ENCODE measurements around the gene MYO9B. TPM values are rescaled to one million over a fixed set of nuclear protein-coding genes. Genes with fewer than 3 reads are reported as not detected.

MYO9B gene
- total RNA-seq, 2 experiments from 2014 or later: 276 to 280 TPM

GRCh38 chr19:17078920-17079709, 3.5 kb downstream of the MYO9B start:
- DNase-seq: no peak
- no peaks in the 10 kb centered on the region for H3K9me3 Mint-ChIP-seq (ENCODE audit: insufficient read depth)
- peak overlapping the region; percentile 74 for H3K27ac Mint-ChIP-seq
- ATAC-seq: no peak
- ChIA-PET CTCF (interaction anchor here (0.8 to 1.9 kb wide), 4 partner anchors 43 to 156 kb away, joined by 3 to 5 read pairs (median 4); no protein-coding TSS in a partner anchor), POLR2A (interaction anchor here (1.9 kb wide), 1 partner anchor 46 kb away, joined by 7 read pairs; no protein-coding TSS in a partner anchor)
- no peaks in the 10 kb centered on the region for H3K27me3 Mint-ChIP-seq (ENCODE audit: low read depth)
- H3K4me1 Mint-ChIP-seq (ENCODE audit: low read depth): peaks cover 64% of the 10 kb centered on the region
- H3K36me3 Mint-ChIP-seq (ENCODE audit: low read depth): peaks cover 57% of the 10 kb centered on the region
- peak overlapping the region; percentile 66 for H3K4me3 Mint-ChIP-seq

- Mint-ChIP-seq H3K27me3 (ENCODE audit: low read depth) (no peaks in the 10 kb centered on the region), H3K36me3 (ENCODE audit: low read depth) (peaks cover 49% of the 10 kb centered on the region), H3K9me3 (ENCODE audit: insufficient read depth) (no peaks in the 10 kb centered on the region), H3K4me1 (ENCODE audit: low read depth) (peaks cover 59% of the 10 kb centered on the region), H3K27ac (peak overlapping the region; percentile 74), H3K4me3 (peak overlapping the region; percentile 66)
- DNase-seq (peak; percentile 68), ATAC-seq (peak; percentile 7)
- ChIA-PET CTCF (interaction anchor here (0.8 to 1.7 kb wide), 5 partner anchors 11 to 104 kb away, joined by 3 to 5 read pairs (median 4); no protein-coding TSS in a partner anchor), POLR2A (interaction anchor here (1.0 to 1.9 kb wide), 2 partner anchors 45 kb away, joined by 4 to 7 read pairs; no protein-coding TSS in a partner anchor)
Measured at GRCh38 chr19:17079710-17080439, 4.3 kb downstream of the MYO9B start.

GRCh38 chr19:17080440-17080801, 4.8 kb downstream of the MYO9B start:
- H3K27me3 Mint-ChIP-seq (ENCODE audit: low read depth): no peaks in the 10 kb centered on the region
- H3K4me3 Mint-ChIP-seq: peak overlapping the region; percentile 66
- peaks cover 63% of the 10 kb centered on the region for H3K4me1 Mint-ChIP-seq (ENCODE audit: low read depth)
- H3K9me3 Mint-ChIP-seq (ENCODE audit: insufficient read depth): no peaks in the 10 kb centered on the region
- POLR2A ChIA-PET: interaction anchor here (0.6 to 1.0 kb wide), 2 partner anchors 44 to 162 kb away, joined by 3 to 4 read pairs; no protein-coding TSS in a partner anchor
- ATAC-seq (no peak), DNase-seq (no peak)
- H3K36me3 Mint-ChIP-seq (ENCODE audit: low read depth): peaks cover 48% of the 10 kb centered on the region
- CTCF ChIA-PET: interaction anchor here (0.9 to 1.7 kb wide), 3 partner anchors 12 to 104 kb away, joined by 3 to 5 read pairs (median 5); no protein-coding TSS in a partner anchor
- peak overlapping the region; percentile 74 for H3K27ac Mint-ChIP-seq

- no peak for ATAC-seq
- DNase-seq: no peak
- Mint-ChIP-seq H3K4me3 (no peak overlapping the region), H3K27ac (no peak overlapping the region), H3K36me3 (ENCODE audit: low read depth) (peaks cover 50% of the 10 kb centered on the region), H3K9me3 (ENCODE audit: insufficient read depth) (no peaks in the 10 kb centered on the region), H3K4me1 (ENCODE audit: low read depth) (peaks cover 60% of the 10 kb centered on the region), H3K27me3 (ENCODE audit: low read depth) (no peaks in the 10 kb centered on the region)
- ChIA-PET POLR2A (no interaction called here), CTCF (interaction anchor here (1.0 kb wide), 1 partner anchor 201 kb away, joined by 3 read pairs; no protein-coding TSS in a partner anchor)
Measured at GRCh38 chr19:17081672-17082630, 6.4 kb downstream of the MYO9B start.

- H3K27me3 Mint-ChIP-seq (ENCODE audit: low read depth): no peaks in the 10 kb centered on the region
- peaks cover 50% of the 10 kb centered on the region for H3K36me3 Mint-ChIP-seq (ENCODE audit: low read depth)
- H3K4me3 Mint-ChIP-seq: no peak overlapping the region
- no peaks in the 10 kb centered on the region for H3K9me3 Mint-ChIP-seq (ENCODE audit: insufficient read depth)
- no peak overlapping the region for H3K27ac Mint-ChIP-seq
- H3K4me1 Mint-ChIP-seq (ENCODE audit: low read depth): peaks cover 54% of the 10 kb centered on the region
- ChIA-PET POLR2A (interaction anchor here (1.3 kb wide), 1 partner anchor 40 kb away, joined by 3 read pairs; no protein-coding TSS in a partner anchor), CTCF (no interaction called here)
- ATAC-seq: no peak
- no peak for DNase-seq
Measured at GRCh38 chr19:17086120-17086519, 10.5 kb downstream of the MYO9B start.

GRCh38 chr19:17086834-17087233, 11.3 kb downstream of the MYO9B start:
- H3K4me1 Mint-ChIP-seq (ENCODE audit: low read depth): peaks cover 55% of the 10 kb centered on the region

GRCh38 chr19:17088552-17088951, 13.0 kb downstream of the MYO9B start:
- Mint-ChIP-seq H3K36me3 (ENCODE audit: low read depth) (peaks cover 38% of the 10 kb centered on the region), H3K4me3 (no peak overlapping the region), H3K27ac (no peak overlapping the region), H3K4me1 (ENCODE audit: low read depth) (peaks cover 48% of the 10 kb centered on the region), H3K27me3 (ENCODE audit: low read depth) (no peaks in the 10 kb centered on the region), H3K9me3 (ENCODE audit: insufficient read depth) (no peaks in the 10 kb centered on the region)
- ChIA-PET CTCF (interaction anchor here (1.1 kb wide), 1 partner anchor 23 kb away, joined by 3 read pairs; no protein-coding TSS in a partner anchor), POLR2A (no interaction called here)
- ATAC-seq: no peak
- DNase-seq: no peak

More at GRCh38 chr19:17086834-17087233, 11.3 kb downstream of the MYO9B start:
- no peak overlapping the region for H3K27ac Mint-ChIP-seq
- H3K9me3 Mint-ChIP-seq (ENCODE audit: insufficient read depth): no peaks in the 10 kb centered on the region
- no peak for ATAC-seq
- H3K36me3 Mint-ChIP-seq (ENCODE audit: low read depth): peaks cover 47% of the 10 kb centered on the region
- DNase-seq: no peak
- no peaks in the 10 kb centered on the region for H3K27me3 Mint-ChIP-seq (ENCODE audit: low read depth)
- CTCF ChIA-PET: no interaction called here
- POLR2A ChIA-PET: no interaction called here
- no peak overlapping the region for H3K4me3 Mint-ChIP-seq

GRCh38 chr19:17090583-17090982, 15.0 kb downstream of the MYO9B start:
- Mint-ChIP-seq H3K36me3 (ENCODE audit: low read depth) (peaks cover 43% of the 10 kb centered on the region), H3K9me3 (ENCODE audit: insufficient read depth) (no peaks in the 10 kb centered on the region), H3K4me3 (no peak overlapping the region), H3K4me1 (ENCODE audit: low read depth) (peaks cover 50% of the 10 kb centered on the region), H3K27me3 (ENCODE audit: low read depth) (no peaks in the 10 kb centered on the region), H3K27ac (peak overlapping the region; percentile 71)
- POLR2A ChIA-PET: interaction anchor here (0.9 kb wide), 1 partner anchor 15 kb away, joined by 3 read pairs; the partner anchor contains the start of gene MYO9B
- CTCF ChIA-PET: interaction anchor here (1.0 to 1.5 kb wide), 3 partner anchors 26 to 215 kb away, joined by 3 to 6 read pairs (median 3); no protein-coding TSS in a partner anchor
- DNase-seq (peak; percentile 47), ATAC-seq (peak; percentile 45)

- Mint-ChIP-seq H3K36me3 (ENCODE audit: low read depth) (peaks cover 39% of the 10 kb centered on the region), H3K9me3 (ENCODE audit: insufficient read depth) (no peaks in the 10 kb centered on the region), H3K4me3 (no peak overlapping the region), H3K27me3 (ENCODE audit: low read depth) (no peaks in the 10 kb centered on the region), H3K4me1 (ENCODE audit: low read depth) (peaks cover 54% of the 10 kb centered on the region), H3K27ac (no peak overlapping the region)
- POLR2A ChIA-PET: no interaction called here
- peak; percentile 71 for ATAC-seq
- CTCF ChIA-PET: no interaction called here
- peak; percentile 54 for DNase-seq
Measured at GRCh38 chr19:17091758-17092333, 16.3 kb downstream of the MYO9B start.

GRCh38 chr19:17092696-17093095, 17.1 kb downstream of the MYO9B start:
- Mint-ChIP-seq H3K4me3 (no peak overlapping the region), H3K9me3 (ENCODE audit: insufficient read depth) (no peaks in the 10 kb centered on the region), H3K4me1 (ENCODE audit: low read depth) (peaks cover 56% of the 10 kb centered on the region), H3K27me3 (ENCODE audit: low read depth) (no peaks in the 10 kb centered on the region), H3K27ac (no peak overlapping the region), H3K36me3 (ENCODE audit: low read depth) (peaks cover 36% of the 10 kb centered on the region)
- DNase-seq (no peak), ATAC-seq (no peak)
- CTCF ChIA-PET: no interaction called here
- POLR2A ChIA-PET: no interaction called here

Measured in activated CD8-positive, alpha-beta T cell treated with anti-CD3 and anti-CD28 coated beads, Interleukin-2, amount 10 ng/mL, durations not matched to agents 7 days and 5 days (primary cell).